ENCODE results near the gene TUBB1.
"Not testable (repeated sequence)": the region's sequence is repeated elsewhere in the genome, so short reads cannot be mapped to it uniquely, and the experiment has no call there.

The TUBB1 gene

DNA sequence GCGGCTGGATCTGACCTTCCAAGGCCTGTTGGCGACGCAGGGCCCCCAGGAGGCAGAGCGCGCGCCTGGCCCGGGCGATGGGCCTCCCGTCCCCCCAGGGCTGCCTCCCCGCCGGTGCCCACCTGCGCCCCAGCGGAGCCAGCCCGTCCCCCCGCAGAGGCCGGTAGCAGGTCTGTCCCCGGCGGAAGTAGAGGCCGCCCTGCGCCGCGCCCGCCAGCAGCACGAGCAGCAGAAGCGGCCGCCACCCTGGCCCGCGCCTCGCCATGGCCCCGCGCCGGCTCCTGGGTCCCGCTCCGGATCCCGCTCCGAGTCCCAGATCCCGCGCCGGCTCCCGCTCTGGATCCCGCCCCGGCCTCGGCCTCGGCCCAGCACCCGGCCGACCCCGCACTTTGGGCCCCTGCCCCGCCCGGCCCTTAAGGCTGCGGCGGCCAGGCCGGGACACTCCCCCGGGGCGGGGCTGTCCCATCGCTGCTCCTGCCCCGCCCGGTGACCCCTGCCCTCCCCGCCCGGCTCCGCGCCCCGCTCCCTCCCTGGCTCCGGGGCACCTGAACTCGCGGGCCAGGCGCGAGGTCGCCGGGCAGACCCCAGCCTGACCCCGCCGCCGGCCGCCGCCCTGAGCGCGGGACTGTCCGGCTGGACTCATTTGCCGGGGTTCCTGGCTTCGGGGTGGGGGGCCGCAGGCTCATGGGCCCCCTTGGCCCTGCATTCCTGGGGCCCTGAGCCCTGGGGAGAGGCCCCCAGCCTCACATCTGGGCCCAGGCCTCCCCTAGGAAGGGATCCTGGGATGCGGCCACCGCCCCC lies 12.2 kb upstream of the TUBB1 start, which contains the start of gene CTSZ:
CTSZ (minus strand) TSS at position 391 of the 801 bp plus-strand sequence; CDS start at position 265, 126 bp downstream.
- DNase-seq = peak; percentile 40

DNA sequence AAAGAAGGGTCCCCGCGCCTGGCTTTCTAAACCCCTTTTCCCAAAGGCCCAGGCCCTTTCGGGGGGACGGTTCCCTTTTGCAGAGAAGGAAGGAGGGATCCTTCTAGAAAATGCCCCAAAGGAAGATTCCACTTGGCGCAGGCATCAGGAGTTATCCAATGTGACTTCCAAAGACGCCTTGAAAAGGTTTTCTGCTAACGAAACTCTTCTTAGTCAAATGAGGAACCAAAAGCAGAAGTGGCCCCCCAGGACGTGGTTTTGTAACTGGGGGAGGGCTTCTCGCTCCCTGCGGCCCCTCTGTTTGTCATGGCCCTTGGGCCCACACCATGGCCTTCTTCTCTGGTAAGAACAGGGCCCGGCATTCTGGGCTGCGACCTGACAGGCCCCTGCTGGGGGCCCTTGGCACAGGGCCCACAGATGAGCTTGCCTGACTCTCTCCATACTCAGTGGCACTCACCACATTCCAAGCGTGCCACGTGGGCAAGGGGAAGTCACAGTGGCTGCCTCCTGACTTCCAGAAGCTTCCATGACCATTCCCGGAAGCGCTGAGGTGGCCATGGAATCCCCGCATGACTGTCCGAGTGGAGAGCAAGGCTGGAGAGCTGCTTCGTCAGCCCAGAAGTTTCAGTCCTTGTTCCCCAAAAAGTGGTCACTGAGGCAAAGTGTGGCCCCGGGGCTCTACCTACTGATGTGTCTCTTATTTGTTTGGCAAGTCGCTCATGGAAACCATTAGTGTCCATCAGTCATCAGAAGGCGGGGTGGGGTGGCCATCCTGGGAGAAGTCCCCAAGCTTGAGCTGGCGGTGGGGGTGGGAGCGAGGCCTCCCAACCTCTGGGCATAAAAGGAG lies 11.3 kb upstream of the TUBB1 start:
- no peak for DNase-seq

DNA sequence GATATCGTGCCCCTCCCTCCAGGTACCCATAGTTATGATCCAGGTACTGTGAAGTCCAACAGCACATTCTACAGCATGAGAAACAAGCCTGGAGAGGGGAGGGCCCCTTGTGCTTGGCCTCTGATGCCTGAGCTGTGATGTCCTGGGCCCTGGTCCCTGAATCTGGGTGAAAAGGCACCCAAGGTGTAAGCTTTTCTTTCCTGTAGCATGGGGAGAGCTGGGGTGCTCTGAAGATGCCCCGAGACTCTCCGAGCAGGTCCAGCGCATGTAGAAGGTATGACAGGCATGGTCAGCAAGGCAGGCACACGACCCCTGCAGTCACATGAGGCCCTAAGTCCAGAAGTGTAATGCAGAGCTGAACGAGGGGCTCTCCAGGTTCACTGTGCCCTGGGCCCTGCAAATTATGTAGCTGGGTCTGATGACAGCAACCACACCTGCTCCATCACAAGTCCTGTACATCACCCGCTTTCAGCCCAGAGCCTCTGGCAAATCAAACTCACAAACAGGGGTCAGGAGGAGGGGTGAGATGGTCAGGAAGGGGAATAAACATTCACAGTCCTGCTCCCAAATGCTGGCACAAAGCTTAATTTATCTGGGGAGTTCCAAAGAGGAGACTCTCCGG lies 10.4 kb upstream of the TUBB1 start:
- no peak for DNase-seq

DNA sequence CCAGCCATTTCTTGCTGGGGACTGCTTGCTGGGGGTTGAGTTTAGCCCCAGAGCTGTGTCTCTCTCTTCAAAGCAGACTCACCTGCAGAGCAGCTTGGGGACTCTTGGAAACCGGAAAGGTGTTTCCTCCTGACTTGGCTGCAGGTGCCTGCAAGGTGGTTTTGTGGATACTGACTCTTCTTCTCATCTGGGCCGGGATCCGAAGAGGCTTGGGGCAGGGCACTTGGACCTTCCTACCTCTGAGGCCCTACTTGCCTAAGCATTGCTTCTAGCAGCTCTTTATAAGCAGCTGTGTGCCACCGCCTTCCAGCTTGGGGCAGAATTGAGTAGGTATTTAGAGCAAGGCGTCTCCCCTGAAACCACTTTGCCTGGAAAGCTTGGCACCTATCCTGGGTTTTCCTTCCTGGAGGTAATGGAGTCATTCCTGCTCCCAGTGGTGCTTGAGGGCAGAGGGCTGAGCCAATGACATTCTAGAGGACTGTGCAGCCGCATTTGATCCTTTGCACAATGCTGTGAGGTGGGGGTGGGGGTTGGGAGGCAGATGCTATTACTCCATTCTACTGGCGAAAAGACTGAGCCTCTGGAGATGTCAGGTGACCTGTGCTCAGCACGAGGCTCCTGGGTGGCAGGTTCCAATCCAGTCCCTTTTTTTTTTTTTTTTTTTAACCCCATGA lies 8.8 kb upstream of the TUBB1 start:
- DNase-seq = no peak

DNA sequence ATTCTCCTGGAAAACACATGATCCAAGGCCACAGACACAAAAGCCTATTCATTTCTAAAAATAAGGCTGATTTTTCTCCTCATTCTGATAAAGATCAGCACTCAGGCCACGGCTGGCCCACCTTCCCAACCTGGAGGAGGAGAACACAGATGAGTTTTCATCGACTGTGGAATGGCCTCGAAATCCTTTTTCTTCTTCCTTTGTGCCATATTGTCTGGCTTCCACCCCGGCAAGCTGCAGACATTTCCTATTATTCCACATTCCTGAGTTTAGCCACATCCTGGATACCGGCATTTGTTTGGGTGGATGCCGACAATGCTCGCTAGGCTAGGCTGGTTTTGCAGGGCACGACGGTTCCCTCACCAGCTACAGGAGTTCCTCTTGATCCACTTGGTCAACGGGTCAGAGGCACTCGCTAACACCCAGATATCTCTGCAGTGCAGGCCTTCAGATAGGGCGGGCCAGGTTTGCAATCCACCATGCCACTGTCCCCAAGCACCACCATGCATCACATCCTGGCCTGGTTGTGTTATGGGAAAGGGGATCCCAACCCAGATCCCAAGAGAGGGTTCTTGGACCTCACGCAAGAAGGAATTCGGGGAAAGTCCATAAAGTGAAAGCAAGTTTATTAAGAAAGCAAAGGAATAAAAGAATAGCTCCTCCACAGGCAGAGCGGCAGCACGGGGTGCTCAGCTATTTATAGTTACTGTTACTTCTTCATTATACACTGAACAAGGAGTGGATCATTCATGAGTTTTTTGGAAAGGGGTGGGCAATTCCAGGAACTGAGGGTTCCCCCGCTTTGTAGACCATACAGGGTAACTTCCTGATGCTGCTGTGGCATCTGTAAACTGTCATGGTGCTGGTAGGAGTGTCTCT lies 8.0 kb upstream of the TUBB1 start:
- no peak for DNase-seq

DNA sequence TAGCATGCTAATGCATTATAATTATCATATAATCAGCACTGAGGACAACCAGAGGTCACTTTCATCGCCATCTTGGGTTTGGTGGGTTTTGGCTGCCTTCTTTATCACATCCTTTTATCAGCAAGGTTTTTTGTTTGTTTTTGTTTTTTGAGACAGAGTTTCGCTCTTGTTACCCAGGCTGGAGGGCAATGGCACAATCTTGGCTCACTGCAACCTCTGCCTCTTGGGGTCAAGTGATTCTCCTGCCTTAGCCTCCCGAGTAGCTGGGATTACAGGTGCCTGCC lies 7.4 kb upstream of the TUBB1 start:
- DNase-seq = not testable (repeated sequence)

DNA sequence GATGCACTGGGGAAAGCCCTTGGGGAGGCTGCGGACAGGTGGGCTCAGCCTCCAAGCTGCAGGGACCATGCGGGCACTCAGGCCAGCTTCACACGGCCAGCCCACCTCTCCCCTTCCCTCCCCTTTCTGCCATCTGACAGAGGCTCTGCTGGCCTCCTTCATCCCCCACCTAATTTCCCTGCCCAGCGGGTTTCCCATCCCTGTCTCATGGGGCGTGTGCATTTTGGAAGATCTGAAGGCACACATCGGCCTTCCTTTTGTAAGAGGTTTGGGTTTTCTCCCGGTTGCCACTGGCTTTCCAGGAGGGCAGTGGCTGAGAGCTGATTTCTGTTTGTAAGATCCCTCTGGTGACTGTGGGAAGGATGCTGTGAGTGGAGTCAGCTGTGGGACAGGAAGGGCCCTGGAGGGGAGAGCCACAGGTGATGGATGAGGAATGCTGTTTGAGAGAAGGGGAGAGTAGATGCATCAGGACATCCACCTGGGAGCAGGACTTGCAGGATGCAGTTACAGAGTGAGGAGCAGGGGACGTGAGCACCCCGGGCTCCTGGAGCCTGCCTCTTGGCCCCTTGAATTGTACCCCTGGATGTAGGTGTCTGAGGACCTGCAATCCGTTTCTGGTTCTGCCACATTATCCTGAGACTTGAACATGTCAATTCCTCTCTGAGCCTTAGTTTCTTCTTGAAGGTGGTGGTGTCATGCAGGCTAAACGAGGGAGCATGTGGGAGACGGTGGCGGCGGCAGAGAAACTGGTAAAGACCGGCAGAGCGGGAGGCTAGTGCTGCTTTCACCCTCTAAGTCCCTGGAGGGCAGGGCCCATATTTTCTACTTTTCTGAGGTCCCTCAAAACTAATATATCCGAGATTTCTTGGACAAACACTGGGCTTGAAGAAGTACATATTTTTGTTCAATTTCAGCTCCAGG lies 5.9 kb upstream of the TUBB1 start:
- DNase-seq = no peak

DNA sequence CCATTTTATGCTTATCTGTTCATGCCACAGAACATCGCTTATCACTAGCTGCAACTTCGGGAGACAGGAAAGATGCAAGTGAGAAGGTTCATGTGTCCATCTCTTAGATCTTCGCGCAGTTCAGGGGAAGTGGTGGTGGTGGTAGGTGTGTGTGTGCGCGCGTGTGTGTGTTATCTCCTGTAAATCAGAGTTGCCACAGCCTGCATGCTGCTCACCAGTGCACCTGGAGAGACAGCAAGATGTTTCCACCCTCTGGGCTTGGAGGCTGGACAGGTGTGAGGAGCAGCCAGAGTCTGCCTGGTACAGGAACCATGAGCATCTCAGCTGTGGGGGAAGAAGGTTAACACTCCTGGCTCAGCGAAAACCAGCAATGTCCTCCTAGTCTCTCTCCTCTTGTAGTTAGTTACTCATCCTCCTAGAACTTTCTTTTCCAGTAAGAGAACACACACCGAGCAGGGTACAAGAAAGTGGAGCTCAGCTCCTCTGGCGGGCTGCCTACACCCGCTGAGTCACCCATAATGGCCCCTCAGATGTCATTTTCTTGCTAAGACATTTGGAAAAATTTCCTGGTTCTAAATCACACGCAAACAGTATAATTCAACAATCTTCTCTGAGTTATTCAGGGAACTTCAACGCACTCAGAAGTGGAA lies 5.1 kb upstream of the TUBB1 start:
- DNase-seq = no peak

DNA sequence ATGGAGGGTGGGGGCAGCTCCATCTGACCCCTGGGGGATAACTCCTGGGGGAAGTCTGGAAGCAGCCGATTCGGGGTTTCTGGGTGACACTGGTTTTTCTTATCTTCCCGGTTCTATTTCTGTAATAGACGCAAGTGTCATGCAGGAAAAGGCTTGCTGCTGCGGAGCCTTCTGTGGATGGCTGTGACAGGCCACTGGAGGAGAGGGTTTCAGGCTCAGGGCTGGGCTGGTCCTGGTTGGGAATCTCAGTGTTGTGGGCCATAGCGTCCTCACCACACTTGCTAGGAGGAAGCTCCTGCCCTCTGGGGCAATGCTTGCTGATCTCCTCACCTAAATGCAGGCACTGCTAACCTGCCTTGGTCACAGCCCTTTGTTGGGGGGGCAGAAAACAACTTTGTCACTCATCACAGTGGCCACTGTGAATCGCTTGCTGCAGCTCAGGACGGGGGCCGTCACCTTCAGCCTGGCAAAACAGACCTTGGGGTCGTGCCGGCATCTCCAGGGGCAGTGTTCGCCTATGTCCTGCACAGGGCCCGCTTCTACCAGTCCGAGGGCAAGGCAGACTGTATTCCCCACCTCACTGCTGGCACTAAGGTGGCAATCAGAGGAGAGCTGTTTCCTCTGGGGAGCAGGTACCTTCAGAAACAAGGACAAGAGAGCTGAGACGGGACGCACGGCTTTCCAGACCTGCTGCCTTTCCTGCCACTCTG lies 4.4 kb upstream of the TUBB1 start:
- no peak for DNase-seq

DNA sequence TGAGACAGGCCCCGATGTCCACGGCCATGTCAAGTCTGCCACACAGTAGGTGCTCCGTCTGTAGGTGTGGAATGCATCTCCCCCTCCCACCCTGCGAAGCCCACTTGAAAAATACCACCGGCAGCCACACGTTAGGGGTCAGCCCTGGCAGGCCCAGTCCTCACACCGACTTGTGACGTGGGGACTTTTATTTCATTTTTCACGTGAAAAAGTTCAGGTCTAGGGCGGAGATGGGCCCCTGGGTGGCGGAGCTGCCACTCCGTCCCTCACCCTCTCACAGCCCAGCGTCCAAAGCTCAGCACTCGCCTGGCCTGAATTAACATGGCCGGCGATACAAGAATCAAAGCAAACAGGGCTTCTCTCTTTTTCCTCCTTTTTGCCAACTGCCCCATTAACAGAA lies 3.8 kb upstream of the TUBB1 start:
- DNase-seq = no peak

DNA sequence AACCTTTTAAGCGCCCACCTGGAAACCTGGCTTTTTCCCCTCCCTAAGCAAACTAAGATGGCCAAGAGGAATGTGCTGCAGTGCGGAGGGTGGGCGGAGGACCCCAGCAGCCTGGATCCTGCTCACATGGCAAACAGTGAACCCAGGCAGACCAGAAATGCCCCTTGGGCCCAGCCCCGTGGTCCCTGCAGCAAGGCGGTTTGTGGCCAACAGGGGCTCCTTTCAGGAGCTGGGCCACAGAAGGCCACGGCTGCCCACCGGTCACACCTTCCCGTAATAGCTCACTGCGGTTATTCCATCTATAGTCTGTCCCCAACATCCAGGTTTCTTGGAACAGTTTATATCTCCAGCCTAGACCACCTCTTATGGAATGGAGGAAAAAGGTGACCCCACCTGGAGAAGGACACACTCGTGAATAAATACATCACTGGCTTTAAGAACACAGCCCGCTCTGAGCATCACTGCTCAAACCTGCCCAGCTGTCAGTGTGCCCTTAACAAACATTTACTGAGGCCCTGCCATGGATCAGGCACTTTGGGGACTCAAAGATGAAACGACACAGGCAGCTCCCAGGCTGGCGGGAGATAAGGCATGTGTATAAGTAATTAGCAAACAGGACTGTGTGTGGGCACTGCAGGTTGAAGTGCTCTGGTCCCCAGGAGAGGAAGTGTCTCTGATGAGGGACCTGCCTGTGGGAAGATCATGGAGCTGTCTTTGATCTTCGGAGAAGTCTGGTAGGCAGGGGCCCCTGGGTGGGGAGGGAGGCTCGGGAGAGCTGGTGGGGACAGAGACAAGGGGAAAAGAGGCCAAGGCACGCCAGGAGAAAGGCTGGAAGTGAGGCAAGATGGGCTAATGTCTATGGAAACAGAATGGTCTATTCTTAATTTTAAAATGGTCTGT lies 3.2 kb upstream of the TUBB1 start:
- no peak for DNase-seq

DNA sequence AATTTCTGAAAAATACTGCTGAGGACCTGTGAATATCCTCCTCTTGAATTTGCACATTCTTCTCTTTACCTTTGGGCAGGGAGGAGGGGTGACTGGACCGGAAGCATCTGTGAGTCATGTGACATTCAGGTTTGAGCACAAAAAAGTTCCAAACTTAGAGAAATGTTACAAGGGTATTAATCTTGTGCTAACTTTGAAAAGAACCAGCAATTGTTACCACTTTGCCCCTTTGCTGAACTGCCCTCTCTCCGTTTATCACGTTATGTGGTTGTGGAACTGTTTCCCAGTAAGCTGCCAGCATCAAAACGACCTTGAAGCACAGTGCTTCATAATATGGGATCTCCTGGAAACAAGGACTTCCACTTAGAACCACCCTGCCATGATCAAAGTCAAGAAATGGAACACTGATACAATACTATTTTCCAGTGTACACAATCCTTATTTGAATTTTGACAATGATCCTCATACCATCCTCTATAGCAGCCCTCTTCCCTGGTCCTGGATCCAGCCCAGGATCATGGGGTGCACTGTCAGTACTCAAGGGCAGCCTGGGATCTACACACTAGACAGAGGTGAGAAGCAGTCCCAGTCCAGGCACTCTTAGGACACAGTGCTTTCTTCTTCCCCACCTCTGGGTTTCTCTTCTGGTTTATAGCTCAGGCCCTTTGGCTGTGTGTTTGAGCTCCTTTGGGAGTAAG lies 2.3 kb upstream of the TUBB1 start:
- peak; percentile 34 for DNase-seq

DNA sequence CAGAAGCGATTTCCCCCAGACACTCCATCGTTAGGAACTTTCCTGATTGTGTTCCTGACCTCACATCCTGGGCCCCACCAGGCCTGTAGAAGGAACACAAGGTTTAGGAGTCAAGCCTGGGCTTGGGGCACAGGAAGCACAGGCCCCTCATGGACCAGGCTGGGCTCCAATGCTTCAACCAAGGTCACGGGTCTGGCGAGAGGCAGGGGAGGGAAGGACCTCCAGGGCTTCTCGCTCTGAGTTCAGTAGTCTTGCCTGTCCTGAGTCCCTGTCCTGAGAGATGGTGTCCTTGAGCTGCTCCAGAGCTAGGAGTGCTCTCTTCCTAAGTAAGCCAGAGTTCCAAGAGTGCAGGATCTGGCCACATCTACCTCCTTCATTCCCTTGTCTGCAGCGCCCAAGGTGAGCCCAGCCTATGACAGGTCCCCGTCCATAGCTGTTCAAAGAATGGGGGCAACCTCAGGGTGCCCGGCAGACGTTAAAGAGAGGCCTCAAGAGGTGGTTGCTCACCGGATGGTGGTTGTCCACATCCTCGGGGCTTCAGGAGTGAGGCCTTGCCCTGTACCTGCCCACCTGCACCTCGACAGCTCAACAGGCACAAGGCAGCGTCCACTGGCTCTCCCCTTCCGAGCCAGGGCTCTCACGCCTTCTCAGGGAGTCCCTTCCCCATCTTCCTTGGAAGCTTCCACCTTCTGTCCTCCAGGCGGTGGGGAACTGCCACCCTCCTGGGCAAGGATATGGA lies 1.6 kb upstream of the TUBB1 start:
- DNase-seq = no peak

DNA sequence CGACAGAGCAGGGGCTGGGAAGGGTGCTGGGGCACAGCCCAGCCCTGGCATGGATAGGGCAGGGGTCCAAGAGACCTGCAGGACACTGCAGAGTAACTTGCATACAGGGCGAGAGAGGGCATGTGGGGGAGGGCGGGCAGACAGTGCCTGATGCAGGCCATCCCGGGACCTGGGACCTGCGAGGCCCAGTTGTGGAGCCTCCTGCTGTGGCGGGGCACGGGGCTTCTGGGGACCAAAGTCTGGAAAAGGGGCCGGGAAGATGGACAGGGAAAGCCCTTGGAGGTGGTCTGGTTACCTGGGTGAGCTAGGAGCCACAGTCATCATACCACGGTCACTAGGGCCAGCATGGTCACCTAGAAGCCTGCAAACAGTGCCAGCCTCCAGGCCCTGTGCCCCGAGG lies 412 bp upstream of the TUBB1 start:
- DNase-seq = no peak

DNA sequence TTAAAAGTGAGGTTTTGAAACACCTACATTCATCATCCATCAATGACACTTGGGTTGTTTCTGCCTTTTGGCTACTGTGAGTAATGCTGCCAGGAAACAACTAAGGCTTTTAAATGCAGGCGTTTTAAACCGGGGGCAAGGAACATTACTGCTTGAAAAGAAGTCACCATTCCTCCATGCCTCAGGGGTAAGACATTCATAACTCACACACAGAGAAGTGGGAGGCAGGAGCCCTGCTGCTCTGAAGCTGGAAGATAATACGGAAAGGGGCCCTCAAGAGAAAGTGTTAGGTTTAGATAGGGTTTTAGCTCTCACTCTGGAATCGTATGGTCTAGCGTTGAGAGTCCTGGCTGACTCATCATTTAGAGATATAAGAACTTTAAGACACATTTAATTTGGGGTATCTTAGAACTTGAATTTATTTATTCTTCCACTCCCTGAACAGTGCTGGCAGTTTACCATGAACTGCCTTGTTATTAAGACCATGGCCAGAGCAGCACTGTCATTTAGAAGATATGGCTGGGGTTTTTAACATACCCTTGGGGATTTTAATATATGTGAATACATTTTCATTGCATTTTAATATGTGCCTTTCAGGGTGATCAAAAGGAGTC lies 1.8 kb downstream of the TUBB1 start:
- DNase-seq = no peak

DNA sequence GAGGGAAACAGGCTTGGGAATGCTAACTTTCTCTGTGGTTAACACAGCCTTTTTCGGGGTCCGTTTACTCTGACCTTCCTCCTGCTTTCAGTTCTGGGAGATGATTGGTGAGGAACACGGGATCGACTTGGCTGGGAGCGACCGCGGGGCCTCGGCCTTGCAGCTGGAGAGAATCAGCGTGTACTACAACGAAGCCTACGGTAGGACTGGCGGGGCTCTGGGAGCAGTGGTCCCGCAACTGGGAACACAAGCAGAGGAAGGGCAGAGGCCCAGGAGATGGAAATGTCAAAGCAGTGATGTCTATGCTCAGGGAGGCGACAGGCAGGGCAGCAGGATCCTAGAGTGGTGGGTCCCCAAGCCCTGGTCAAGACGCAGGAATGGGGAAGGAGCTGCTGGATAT lies 3.5 kb downstream of the TUBB1 start:
- no peak for DNase-seq

DNA sequence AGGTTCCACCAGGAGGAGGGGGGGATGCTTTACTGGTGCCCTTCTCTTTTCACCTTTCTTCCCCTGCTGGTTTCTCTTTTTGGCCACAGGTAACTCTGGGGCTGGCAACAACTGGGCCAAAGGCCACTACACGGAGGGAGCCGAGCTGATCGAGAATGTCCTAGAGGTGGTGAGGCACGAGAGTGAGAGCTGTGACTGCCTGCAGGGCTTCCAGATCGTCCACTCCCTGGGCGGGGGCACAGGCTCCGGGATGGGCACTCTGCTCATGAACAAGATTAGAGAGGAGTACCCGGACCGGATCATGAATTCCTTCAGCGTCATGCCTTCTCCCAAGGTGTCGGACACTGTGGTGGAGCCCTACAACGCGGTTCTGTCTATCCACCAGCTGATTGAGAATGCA lies 4.4 kb downstream of the TUBB1 start:
- no peak for DNase-seq

All from stimulated activated CD4-positive, alpha-beta T cell treated with anti-CD3 and anti-CD28 coated beads, Interleukin-4, amount 100 ng/mL, for 24 hours (primary cell).